CD14-positive monocyte (primary cell): ENCODE measurements around the gene FAT4. TPM values are rescaled to one million over a fixed set of nuclear protein-coding genes. Genes with fewer than 3 reads are reported as not detected.
A peak's percentile ranks its signal among the peaks of the same experiment; 100 is the strongest.

ENCODE experiments used
- DNase-seq, 3 donors: peaks; one replicate each; pipeline ENCODE4 v3.0.0-alpha.2; 2011 to 2022
- H2AFZ ChIP-seq: 2 replicates; pipeline ENCODE4 v1.6.0; 2012; ENCODE audit warnings: mild to moderate bottlenecking, low read depth, low read length, inconsistent platforms; ENCODE audit not compliant: insufficient read depth, poor library complexity, severe bottlenecking
- H3K27ac ChIP-seq, 2 donors: 1 replicate in 1 of 2; 2 replicates in 1 of 2; pipeline ENCODE4 v1.5.1; 2012 to 2013; ENCODE audit warnings: low read length in 2 of 2, control low read depth in 1 of 2, inconsistent platforms in 1 of 2, low read depth in 1 of 2, mild to moderate bottlenecking in 1 of 2
- H3K27me3 ChIP-seq, 2 donors: one replicate each; pipeline versions ENCODE4 v1.6.0 to v1.6.1; 2011 to 2013; ENCODE audit warnings: low read length in 2 of 2; ENCODE audit not compliant: control insufficient read depth in 2 of 2, insufficient read depth in 2 of 2
- H3K36me3 ChIP-seq, 2 donors: replicated peaks in 1 of 2; 1 replicate in 1 of 2; 2 replicates in 1 of 2; pipeline versions ENCODE4 v1.5.1 to v1.6.1; 2012 to 2013; ENCODE audit warnings: low read length in 2 of 2, control low read depth in 1 of 2, inconsistent platforms in 1 of 2, mild to moderate bottlenecking in 1 of 2; ENCODE audit not compliant: insufficient read depth in 2 of 2, control insufficient read depth in 1 of 2
- H3K4me1 ChIP-seq, 2 donors: 1 replicate in 1 of 2; 2 replicates in 1 of 2; pipeline versions ENCODE4 v1.5.1 to v1.6.1; 2012 to 2013; ENCODE audit warnings: low read length in 2 of 2, control low read depth in 1 of 2, inconsistent platforms in 1 of 2, mild to moderate bottlenecking in 1 of 2, moderate library complexity in 1 of 2; ENCODE audit not compliant: insufficient read depth in 2 of 2, control insufficient read depth in 1 of 2
- H3K4me2 ChIP-seq: replicated peaks from 2 replicates; pipeline ENCODE3; 2012; ENCODE audit warnings: low read length, moderate library complexity, mild to moderate bottlenecking; ENCODE audit not compliant: poor library complexity, severe bottlenecking; ENCODE audit errors: extremely low read depth
- H3K4me3 ChIP-seq, 3 experiments: fragments of 200-600 bp in 1 of 3; sonication (generic) in 1 of 3; replicated peaks in 1 of 3; 1 replicate in 2 of 3; 2 replicates in 1 of 3; pipeline ENCODE4 v1.5.1; 2011 to 2013; ENCODE audit warnings: low read length in 3 of 3, mild to moderate bottlenecking in 3 of 3, control low read depth in 2 of 3, low read depth in 2 of 3, inconsistent platforms in 1 of 3, moderate library complexity in 1 of 3
- H3K79me2 ChIP-seq: 2 replicates; pipeline ENCODE4 v1.6.0; 2012; ENCODE audit warnings: mild to moderate bottlenecking, control low read depth, inconsistent platforms, low read length, moderate library complexity; ENCODE audit not compliant: insufficient read depth
- H3K9ac ChIP-seq: 2 replicates; pipeline ENCODE4 v1.6.0; 2017; ENCODE audit warnings: low read length, mild to moderate bottlenecking; ENCODE audit not compliant: insufficient read depth, poor library complexity, severe bottlenecking
- H3K9me3 ChIP-seq, 2 donors: replicated peaks in 1 of 2; 1 replicate in 1 of 2; 2 replicates in 1 of 2; pipeline versions ENCODE4 v1.5.1 to v1.6.1; 2012 to 2013; ENCODE audit warnings: low read length in 2 of 2, control low read depth in 1 of 2; ENCODE audit not compliant: control insufficient read depth in 1 of 2, insufficient read depth in 1 of 2
- H4K20me1 ChIP-seq: 2 replicates; pipeline ENCODE4 v1.6.0; 2012; ENCODE audit warnings: mild to moderate bottlenecking, low read length, control low read depth, moderate library complexity; ENCODE audit not compliant: insufficient read depth
- H3K27ac Mint-ChIP-seq, 7 donors: one replicate each; pipeline ENCODE4 v1.8.0; 2020; ENCODE audit warnings: mild to moderate bottlenecking in 7 of 7, mixed read lengths in 7 of 7, moderate library complexity in 6 of 7, inconsistent platforms in 2 of 7
- H3K27me3 Mint-ChIP-seq, 3 donors: one replicate each; pipeline ENCODE4 v1.8.0; 2021 to 2022; ENCODE audit warnings: low read depth in 3 of 3, mild to moderate bottlenecking in 3 of 3, mixed read lengths in 3 of 3, moderate library complexity in 3 of 3, inconsistent platforms in 1 of 3
- H3K36me3 Mint-ChIP-seq, 2 donors: one replicate each; pipeline ENCODE4 v1.8.0; 2020; ENCODE audit warnings: mixed read lengths in 2 of 2, inconsistent platforms in 1 of 2, mild to moderate bottlenecking in 1 of 2
- H3K4me1 Mint-ChIP-seq: one replicate; pipeline ENCODE4 v1.8.0; 2020; ENCODE audit warnings: mild to moderate bottlenecking, mixed read lengths
- H3K4me3 Mint-ChIP-seq, 2 donors: one replicate each; pipeline ENCODE4 v1.8.0; 2020; ENCODE audit warnings: mild to moderate bottlenecking in 2 of 2, mixed read lengths in 2 of 2, moderate library complexity in 1 of 2
- H3K9me3 Mint-ChIP-seq, 7 donors: one replicate each; pipeline ENCODE4 v1.8.0; 2020 to 2022; ENCODE audit warnings: mixed read lengths in 7 of 7, mild to moderate bottlenecking in 6 of 7, moderate library complexity in 6 of 7, inconsistent platforms in 2 of 7
- CTCF ChIP-seq: fragments of 200-600 bp; IDR thresholded peaks from one replicate; pipeline ENCODE4 v1.8.0; 2022; ENCODE audit warnings: antibody characterized with exemption, mild to moderate bottlenecking
- WGBS: methylation state at CpG from one replicate; pipeline ENCODE4 v1.1.5; 2013; ENCODE audit warnings: missing lambda C conversion rate; ENCODE audit not compliant: insufficient coverage; 5-methylcytosine and 5-hydroxymethylcytosine counted together
- intact Hi-C, 2 donors: fragments of 100-400 bp; cut with micrococcal nuclease; formaldehyde crosslinking; loops; one replicate each; pipeline versions ENCODE4 v1.15.0 to v1.15.1; 2023
- polyA plus RNA-seq, 3 donors: library from polyadenylated mRNA; depleted of rRNA in 1 of 3; unstranded in 2 of 3; stranded (reverse) in 1 of 3; fragments of 300-500 nt in 2 of 3; fragments of >200 nt in 1 of 3; fragmentation: Illumina TruSeq in 2 of 3; gene quantifications; 1 replicate in 2 of 3; 2 replicates in 1 of 3; pipeline ENCODE4 v1.2.3, GENCODE V29; 2012 to 2021

The FAT4 gene
- polyA plus RNA-seq, 3 donors: not detected

GRCh38 chr4:125316401-125316790 is 1.6 kb downstream of the FAT4 start:
- no peak overlapping the region for H3K27ac ChIP-seq
- no peaks in the 10 kb centered on the region for H4K20me1 ChIP-seq
- Mint-ChIP-seq H3K4me1 (peaks cover 41% of the 10 kb centered on the region), H3K27ac (no peak overlapping the region), H3K9me3 (peaks cover 0 to 41% (median 20%) of the 10 kb centered on the region in 7 donors), H3K27me3 (peaks cover 55 to 63% (median 62%) of the 10 kb centered on the region in 3 donors), H3K4me3 (peak overlapping the region; percentile 86 to 96), H3K36me3 (peaks cover 4% of the 10 kb centered on the region in 2 donors)
- peaks cover 32 to 33% of the 10 kb centered on the region in 2 donors for H3K4me1 ChIP-seq
- no peak for DNase-seq
- peaks cover 50 to 65% of the 10 kb centered on the region in 2 donors for H3K27me3 ChIP-seq
- peak overlapping the region; percentile 86 for H3K4me2 ChIP-seq
- no peak overlapping the region for H3K9ac ChIP-seq
- intact Hi-C loops: no loop called here
- H2AFZ ChIP-seq: no peak overlapping the region
- 0% methylated on average over 24 of the region's 25 CpGs for WGBS
- H3K79me2 ChIP-seq: no peaks in the 10 kb centered on the region
- peaks cover 0 to 20% of the 10 kb centered on the region in 2 donors for H3K9me3 ChIP-seq
- peak overlapping the region in 1 of 3 experiments; percentile 75 for H3K4me3 ChIP-seq
- H3K36me3 ChIP-seq: no peaks in the 10 kb centered on the region
- TF ChIP-seq CTCF: no peak

GRCh38 chr4:125316791-125317524 is 2.2 kb downstream of the FAT4 start:
- Mint-ChIP-seq H3K9me3 (peaks cover 0 to 41% (median 20%) of the 10 kb centered on the region in 7 donors), H3K36me3 (peaks cover 4% of the 10 kb centered on the region in 2 donors), H3K27ac (peak overlapping the region in 1 of 7 donors; percentile 64), H3K27me3 (peaks cover 53 to 61% (median 59%) of the 10 kb centered on the region in 3 donors), H3K4me3 (peak overlapping the region; percentile 86 to 96), H3K4me1 (peaks cover 41% of the 10 kb centered on the region)
- H3K4me1 ChIP-seq: peaks cover 32 to 33% of the 10 kb centered on the region in 2 donors
- WGBS: under 1% methylated on average over 66 of the region's 66 CpGs
- peaks cover 50 to 65% of the 10 kb centered on the region in 2 donors for H3K27me3 ChIP-seq
- H3K4me3 ChIP-seq: peak overlapping the region; percentile 11 to 75 (median 19)
- H3K9ac ChIP-seq: no peak overlapping the region
- no peak overlapping the region for H3K27ac ChIP-seq
- DNase-seq: no peak
- H3K4me2 ChIP-seq: peak overlapping the region; percentile 86
- peak overlapping the region; percentile 60 for H2AFZ ChIP-seq
- intact Hi-C loops: no loop called here
- H4K20me1 ChIP-seq: no peaks in the 10 kb centered on the region
- no peaks in the 10 kb centered on the region for H3K36me3 ChIP-seq
- H3K79me2 ChIP-seq: no peaks in the 10 kb centered on the region
- peaks cover 0 to 20% of the 10 kb centered on the region in 2 donors for H3K9me3 ChIP-seq
- no peak for TF ChIP-seq CTCF
